SHP77 (cell line): ENCODE results near the gene B3GALT5.
"Not testable (repeated sequence)": the region's sequence is repeated elsewhere in the genome, so short reads cannot be mapped to it uniquely, and the experiment has no call there.

Source experiments
- DNase-seq, 2 experiments: peaks; one replicate each; lab custom pipeline; 2025; lab: John Stamatoyannopoulos, UW

B3GALT5 gene

GRCh38 chr21:39667353-39667891 is 54.7 kb downstream of the B3GALT5 start:
- DNase-seq = no peak

DNA sequence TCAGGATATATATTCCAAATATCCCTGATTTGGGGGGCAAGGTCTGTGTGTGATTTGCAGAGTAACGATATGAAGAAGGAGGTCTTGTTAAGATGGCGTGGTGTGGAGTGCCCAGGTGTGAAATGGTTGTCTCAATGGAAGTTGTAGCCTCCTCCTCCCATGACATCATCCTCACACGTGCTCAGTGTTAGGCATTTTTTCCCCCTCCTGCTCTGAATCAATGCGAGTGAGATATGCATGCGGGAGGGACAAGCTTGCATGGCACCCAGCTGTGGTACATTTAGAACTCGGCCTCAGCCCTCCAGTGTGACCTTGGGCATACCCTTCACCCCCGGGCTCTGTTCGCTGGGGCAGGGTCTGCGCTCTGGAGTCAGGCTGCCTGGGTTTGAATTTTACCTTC is 55.6 kb downstream of the B3GALT5 start:
- DNase-seq = no peak

GRCh38 chr21:39669485-39669884 is 56.7 kb downstream of the B3GALT5 start:
- peak; percentile 54 to 61 for DNase-seq

GRCh38 chr21:39669976-39670661 is 57.4 kb downstream of the B3GALT5 start:
- no peak for DNase-seq

GRCh38 chr21:39670701-39671100 is 58.0 kb downstream of the B3GALT5 start:
- no peak for DNase-seq

- no peak for DNase-seq
These were observed 59.2 kb downstream of the B3GALT5 start for GRCh38 chr21:39671986-39672385.

DNA sequence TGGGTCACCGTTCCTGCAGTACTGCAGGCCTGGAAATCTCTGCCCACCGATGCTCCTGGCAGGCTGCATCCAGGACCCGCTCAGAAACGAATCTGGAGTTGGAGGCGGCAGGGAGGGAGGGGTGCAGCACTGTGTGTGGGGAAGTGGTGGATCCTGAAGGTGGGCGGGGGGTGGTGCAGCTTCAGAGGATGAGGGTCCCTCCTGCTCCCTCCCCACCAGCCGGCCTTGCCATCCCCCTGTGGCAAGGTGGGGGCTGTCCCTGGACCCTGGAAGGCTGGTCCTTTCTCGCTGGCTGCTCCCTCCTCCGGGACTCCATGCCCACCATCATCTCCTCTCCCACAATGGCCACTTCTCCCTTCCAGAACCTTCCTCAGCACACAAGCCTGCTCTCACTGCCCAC is 60.4 kb downstream of the B3GALT5 start:
- DNase-seq = no peak

- DNase-seq = no peak
These were observed 61.0 kb downstream of the B3GALT5 start for GRCh38 chr21:39673736-39674135.

- DNase-seq = no peak
These were observed 62.1 kb downstream of the B3GALT5 start for GRCh38 chr21:39674801-39675200.

DNA sequence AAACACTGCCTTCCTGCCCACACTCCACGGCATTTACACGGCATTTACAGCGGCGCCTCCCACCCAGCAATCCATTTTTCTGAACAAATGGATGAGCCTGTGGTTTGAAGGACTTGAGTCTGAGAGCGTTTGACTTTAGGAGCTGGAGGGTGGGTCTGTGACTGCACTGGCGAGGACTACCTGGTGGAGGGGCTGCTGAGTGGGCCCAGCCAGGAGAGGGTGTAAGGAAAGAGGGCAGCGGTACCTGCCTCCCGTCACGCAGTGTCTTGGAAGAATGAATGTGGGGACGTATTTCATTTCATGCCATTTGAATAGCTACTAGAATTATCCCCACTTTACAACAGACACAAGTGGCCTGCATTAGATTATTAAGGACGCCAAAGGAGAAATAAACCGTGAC is 62.9 kb downstream of the B3GALT5 start:
- peak in 1 of 2 experiments; percentile 31 for DNase-seq

GRCh38 chr21:39675993-39676661 is 63.4 kb downstream of the B3GALT5 start:
- DNase-seq = peak; percentile 83 to 85

GRCh38 chr21:39680216-39680615 is 67.5 kb downstream of the B3GALT5 start:
- no peak for DNase-seq

DNA sequence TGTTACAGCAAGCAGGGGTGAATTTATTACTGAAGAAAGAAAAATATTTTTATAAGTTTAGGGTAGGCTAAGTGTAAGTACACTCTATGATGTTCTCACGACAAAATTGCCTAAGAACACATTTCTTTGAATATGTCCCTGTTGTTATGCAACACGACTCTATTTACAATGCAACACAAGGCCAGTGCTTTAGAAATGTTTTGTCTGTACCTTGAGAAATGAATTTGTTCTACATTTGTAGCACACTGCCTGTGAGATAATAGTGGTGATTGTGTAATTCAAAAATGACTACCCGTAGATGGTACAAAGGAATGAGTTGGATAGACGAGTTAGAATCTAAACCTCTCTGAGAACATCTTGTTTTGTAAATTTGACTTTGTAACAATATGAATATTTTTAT is 68.5 kb downstream of the B3GALT5 start:
- DNase-seq = no peak

DNA sequence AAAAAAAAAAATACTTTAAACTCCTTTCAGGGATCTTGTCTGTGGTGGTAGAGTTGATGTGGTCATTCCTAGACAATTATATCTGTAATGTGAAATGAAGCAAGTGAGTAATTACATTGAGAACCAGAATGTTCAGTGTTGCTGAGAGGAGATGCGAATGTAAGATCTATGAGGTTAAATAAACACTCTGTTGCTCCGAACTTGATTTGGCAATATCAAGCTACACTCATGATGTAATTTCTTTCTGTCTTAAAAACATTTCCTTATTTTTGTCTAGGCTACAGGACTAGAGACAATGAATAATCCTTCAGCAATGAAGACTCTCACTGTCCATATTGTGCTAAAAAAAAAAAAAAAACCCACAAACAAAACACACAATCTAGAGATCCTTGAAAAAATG is 69.1 kb downstream of the B3GALT5 start:
- DNase-seq = no peak

DNA sequence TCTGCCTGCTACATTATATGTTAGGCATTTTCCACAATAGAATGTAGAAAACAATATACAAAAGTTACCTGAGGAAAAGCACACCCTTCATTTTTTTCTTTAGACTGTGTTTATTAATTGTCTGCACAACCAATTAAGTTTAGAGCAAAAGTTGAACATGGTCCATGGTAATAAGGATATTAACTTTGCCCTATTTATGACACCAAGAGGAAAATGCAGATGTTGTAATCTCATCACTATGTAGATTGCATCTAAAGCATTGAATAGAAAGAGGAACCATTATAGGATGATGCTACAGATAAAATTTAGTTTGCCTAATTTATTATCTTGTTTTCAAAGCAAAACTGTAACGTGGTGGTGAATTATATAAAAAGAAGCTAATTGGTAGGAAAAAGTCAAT is 72.5 kb downstream of the B3GALT5 start:
- DNase-seq = no peak

DNA sequence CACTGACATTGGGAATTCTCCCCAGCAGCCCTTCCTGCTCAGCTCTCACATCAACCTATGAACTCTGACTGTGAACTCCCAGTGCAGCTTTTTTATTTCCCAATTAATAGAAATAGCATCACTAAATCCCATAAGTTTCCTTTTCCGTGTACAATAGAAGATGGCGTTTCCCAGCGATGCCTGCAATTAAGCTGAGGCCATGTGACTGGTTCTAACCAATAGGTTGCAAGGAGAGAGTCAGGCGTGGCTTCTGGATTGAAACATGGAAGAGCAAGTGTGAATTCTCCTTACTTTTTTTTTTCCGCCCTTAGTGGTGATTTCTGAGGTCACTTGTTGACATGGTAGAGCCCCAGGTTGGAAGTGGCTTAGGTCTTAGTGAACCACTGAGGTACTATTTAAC is 73.3 kb downstream of the B3GALT5 start:
- DNase-seq = no peak

DNA sequence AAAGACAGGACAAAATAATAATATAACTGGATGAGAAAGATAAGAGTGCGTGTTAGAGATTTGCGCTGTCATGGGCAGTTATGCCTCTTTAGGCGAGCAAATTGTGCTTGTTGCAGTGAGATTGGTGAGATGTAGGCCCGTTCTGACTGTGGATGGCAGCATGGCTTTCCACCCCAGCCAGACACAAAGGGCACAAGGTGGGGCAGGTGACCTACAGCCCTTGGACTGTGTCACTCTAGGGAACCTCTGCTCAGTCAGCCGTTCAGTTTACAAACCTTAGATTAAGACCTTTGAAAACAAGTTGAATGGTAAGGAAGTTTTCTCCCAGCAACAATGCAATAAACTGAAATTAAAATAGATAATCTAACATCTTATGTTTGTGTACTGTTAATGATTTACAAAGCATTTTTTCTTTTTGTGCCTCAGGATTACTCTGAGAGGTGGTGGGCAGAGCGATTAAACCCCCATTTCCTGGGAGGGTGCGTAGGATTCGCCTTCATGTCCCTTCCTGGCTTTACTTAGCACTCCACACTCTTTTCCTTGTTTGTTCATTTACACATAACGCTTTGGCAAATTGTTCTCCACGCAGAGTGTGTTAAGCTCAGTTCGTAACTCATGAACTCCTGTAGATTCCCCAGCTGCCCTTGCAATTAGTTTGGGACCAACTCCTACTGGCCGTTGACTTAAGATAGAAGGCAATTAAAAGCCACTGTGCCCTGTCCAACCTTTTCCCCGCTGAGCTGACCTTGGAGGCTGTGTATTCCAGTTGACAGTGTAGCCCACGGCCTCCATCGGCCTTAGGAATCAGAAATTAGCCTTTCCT is 74.1 kb downstream of the B3GALT5 start:
- no peak for DNase-seq

GRCh38 chr21:39688010-39688409 is 75.3 kb downstream of the B3GALT5 start:
- no peak for DNase-seq

DNA sequence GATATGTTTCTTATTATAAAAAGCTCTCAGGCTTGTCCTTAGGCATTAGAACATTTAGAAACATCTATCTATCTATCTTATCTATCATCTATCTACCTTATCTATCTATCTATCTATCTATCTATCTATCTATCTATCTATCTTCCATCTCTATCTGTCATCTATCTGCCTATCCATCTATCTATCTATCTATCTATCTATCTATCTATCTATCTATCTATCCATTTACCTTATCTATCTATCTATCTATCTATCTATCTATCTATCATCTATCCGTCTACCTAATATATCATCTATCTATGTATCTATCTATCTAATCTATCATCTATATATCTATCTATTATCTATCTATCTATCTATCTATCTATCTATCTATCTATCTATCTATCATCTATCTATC is 77.1 kb downstream of the B3GALT5 start:
- DNase-seq = not testable (repeated sequence)

DNA sequence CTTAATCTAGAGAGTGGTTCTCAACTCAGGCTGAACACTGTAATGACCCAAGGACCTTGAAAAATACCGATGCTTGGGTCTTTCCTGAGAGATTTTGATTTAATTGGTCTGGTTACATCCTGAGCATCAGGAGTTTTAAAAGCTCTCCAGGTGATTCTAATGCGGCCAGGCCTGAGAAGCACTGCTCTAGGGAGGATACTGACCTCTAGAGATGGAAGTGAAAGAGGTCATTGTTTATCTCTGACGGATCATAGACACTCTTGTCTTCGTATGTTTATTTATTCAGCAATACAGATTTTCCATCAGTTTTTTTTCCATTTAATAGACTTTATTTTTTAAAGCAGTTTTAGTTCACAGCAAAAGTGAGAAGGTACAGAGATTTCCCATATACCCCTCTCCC is 77.7 kb downstream of the B3GALT5 start:
- no peak for DNase-seq

DNA sequence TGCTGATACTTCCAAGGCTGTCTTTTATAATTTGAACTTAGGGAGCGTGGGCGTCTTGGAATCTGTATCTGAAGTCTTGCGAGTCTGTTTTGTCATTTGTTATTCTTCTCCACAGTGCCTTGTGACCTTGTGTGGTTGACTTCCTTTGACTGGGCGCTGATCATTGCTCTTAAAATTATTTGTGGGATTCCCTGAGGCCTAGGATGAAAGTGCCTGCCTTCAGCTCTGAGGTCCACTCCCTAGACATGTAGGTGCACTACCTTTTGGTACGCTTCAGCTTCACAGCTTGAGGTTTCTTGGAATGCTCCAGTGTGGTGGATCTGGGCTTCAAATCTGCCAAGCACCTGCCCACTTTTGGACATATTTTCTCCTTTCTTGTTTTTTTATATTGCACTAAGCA is 82.0 kb downstream of the B3GALT5 start:
- DNase-seq = no peak

DNA sequence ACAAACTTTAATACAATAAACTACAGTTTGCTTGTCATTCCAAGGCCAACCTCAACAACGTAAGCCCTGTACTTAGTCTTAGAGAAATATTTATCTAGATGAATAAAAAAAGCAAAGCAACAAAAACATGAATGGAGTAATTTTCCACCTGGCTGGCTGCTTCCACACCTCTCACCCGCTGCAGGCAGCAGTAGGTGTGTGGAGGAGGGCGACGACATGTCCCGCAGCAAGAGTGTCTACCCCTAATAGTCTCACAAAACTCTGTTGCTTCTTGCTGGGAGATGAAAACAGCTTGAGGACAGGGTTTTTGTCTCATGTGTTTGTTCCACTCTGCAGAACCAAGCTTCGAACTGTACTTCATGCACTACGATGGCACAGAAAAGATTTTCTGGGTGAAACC is 83.5 kb downstream of the B3GALT5 start:
- DNase-seq = no peak

DNA sequence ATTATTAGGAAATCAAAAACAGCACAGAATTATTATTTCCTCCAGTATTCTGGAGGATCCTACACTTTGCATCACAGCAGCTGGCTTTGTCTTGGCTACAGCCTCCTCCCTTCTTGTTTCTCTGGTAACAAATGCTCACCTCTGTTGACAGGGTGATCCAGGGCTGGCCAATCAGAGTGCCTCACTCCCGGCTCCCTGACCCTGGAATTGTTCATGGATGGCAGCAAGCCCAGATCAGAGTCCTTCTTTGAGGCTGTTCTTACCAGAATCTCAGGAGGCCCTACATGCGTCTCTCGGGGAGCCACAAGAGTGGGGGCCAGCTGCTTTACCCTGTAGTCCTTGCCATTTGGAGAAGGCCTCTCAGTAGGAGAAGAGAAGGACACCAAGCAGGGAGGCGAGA is 83.9 kb downstream of the B3GALT5 start:
- no peak for DNase-seq
